Stimulated activated CD4-positive, alpha-beta T cell treated with anti-CD3 and anti-CD28 coated beads, Interleukin-15, amount 100 ng/mL, for 1 hour (primary cell): ENCODE results near the gene ZFYVE26.

ENCODE experiments used
- DNase-seq, 2 donors: peaks; one replicate each; pipeline ENCODE4 v3.0.0-alpha.2; 2020; ENCODE audit warnings: low read depth in 1 of 2, low spot score in 1 of 2

The ZFYVE26 gene

DNA sequence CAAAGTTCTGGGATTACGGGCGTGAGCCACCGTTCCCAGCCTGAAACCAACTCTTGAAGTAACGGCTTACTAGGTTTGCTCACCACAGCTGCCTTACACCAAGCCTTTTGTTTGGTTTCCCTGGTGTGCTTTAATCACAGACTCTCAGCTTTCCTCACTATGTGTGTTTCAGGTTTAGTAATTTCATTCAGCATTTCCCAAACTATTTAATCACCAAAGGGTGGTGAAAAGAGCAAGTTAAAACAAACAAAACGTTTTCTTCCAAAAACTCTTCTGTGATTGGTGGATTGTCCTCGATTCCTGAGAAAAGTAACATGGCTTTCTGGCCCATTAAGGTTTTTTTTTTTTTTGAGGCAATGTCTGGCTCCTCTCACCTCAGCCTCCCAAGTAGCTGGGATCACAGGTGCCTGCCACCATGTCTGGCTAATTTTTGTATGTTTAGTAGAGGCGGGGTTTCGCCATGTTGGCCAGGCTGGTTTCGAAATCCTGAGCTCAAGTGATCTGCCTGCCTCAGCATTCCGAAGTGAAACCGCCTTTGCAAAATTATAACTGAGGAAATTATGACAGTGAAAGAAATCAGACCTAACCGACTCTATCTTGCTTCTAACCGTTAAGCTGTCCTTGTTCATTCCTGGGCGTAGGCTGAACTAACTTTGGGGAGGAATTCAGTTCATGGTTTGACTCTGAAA lies 1.5 kb upstream of the ZFYVE26 start:
- DNase-seq: no peak

DNA sequence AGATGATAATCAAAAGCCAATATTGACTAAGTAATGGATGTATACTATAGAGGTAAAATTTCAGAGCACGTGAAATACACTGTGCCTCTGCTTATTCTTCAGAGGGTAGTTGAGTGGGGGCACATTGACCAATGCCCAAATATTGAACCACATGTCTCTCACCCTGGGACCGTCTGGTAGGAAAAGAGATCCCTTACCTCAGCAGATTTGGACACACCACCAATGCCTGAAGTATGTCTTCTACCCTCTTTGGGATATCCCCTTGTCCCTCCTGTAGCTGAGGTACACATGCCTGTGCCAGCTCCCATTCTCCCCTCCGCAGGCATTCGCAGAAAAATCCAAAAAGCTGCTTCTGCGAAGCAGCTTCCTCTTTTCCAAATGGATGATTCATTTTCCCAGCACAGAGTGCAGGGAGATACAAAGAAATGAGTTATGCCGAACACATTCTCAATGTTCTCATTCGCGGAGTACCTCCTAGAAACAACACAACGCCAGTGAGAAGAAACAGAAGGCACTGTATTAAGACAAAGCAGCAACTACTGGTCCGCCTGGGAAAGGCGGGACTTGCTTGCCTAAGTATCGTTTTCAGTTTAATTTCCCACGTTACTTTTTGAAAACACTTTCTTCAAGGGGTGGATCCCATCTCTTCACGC lies 691 bp downstream of the ZFYVE26 start:
- DNase-seq: no peak

DNA sequence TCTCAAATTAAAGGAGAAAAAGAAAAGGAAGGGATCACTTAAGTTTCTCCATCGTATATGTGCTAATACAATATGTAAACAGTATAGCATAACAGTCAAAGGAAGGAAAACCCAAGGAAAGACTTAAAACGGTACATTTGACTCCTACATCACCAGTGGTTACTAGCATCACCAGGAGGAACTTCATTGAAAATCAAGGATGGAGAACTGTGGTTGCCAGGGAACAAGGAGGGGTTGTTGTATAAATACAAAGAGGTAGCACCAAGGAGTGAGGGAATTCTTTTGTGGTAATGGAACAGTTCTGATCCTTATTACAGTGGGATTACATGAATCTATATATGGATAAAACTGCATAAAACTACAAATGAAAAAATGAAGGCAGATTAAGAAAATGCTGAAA lies 1.6 kb downstream of the ZFYVE26 start:
- no peak for DNase-seq

DNA sequence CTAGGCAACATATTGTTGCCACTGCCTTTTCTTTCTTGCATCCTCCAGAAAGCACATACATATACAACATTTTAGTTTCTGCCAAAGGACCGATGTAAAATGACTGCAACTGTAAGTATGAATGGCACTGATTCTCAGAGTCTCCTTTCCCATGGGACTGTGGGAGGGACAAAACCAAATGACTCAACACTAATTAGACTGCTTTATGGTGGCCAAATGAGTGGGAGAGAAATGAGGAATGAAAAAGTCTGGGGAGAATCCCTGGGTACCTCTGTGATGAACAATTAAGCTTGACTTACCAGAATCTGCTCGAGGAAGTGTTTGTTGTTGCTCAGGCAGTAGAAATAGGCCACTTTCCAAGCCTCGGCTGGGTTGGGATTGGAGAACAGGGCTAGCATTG lies 10.1 kb downstream of the ZFYVE26 start:
- DNase-seq: no peak

DNA sequence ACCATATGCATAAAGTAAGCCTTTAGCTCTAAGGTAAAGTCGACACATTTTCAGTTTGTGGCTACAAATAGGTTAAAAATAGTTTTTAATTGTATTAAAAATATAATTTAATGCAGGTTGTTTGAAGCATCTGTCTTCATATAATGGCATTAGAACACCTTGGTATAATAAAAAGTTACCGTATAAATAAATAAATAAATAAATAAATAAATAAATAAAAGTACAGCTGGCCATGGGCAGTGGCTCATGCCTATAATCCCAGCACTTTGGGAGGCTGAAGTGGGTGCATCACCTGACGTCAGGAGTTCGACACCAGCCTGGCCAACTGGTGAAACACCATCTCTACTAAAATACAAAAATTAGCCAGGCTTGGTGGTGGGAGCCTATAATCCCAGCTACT lies 15.6 kb downstream of the ZFYVE26 start:
- DNase-seq: no peak

DNA sequence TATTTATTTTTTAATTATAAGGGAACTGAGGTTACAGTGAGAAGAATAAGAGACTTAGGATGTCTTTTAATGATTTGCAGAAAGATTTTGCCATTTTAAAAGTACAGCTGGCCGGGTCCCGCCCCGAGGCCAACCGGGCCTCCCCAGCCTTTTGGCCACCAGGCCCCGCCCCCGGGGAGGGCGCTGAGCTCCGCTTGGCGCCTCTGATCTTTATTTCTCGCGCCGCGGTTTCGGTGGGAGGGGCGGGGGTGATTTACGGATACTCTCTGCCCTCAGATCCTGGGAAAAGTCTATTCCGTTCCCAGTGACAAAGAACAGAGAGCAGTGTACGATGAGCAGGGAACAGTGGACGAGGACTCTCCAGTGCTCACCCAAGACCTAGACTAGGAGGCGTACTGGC lies 17.7 kb downstream of the ZFYVE26 start:
- no peak for DNase-seq

DNA sequence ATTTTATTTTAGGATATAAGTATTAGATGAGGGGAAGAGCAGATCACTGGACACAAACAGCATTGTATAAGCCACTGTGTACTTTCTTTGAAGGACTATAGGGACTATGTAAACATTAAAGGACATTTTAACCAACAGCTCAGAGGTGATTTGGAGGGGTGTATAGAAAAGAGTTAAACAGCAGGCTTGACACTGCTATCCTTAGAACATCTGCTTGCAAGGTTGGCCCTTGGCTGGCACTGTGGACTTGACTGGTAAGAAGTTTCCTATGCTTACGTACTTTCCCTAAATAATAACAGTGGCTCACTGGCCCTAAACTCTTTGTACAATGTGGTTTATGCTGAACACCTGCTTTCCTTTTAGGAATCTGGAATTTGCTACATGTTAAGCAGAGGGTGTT lies 28.7 kb downstream of the ZFYVE26 start:
- DNase-seq: no peak

DNA sequence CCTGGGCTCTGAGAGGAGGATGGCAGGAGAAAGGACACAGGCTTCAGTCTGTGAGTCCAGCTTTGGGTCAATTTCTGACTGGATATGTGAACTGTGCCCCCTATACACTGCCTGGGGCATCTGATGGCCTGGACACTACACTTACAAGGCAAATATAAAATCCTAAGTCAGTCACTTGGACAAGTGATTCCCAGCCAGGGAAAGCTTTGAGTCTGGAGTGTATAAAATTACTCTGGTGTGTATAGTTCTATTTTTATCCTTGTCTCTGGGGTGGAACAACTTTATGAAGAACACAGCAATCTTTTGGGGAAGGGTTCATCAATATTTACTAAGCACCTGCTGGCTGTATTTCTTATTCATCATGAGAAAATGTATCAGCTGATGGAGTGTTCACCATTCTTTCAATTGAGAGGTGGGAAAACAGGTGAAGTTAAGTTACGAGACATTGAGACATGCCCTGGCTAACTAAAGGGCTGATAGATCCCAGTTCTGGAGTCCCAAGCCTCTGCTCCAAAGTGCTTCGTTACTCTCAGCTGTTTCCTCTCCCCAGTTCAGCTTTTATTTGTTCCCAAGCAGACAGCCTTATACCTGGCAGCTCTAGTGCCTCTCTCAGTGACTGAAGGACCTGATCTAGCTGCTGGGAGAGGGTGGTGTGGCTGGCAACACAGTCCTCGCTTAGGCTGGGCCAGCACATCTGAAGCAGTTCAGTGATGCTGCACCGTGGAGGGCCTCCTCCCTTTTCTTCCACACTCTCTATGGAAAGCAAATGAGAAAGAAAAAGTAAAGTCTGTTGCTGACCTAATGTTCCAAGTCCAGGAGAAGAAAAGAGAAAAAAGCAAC lies 30.9 kb downstream of the ZFYVE26 start:
- DNase-seq: no peak

DNA sequence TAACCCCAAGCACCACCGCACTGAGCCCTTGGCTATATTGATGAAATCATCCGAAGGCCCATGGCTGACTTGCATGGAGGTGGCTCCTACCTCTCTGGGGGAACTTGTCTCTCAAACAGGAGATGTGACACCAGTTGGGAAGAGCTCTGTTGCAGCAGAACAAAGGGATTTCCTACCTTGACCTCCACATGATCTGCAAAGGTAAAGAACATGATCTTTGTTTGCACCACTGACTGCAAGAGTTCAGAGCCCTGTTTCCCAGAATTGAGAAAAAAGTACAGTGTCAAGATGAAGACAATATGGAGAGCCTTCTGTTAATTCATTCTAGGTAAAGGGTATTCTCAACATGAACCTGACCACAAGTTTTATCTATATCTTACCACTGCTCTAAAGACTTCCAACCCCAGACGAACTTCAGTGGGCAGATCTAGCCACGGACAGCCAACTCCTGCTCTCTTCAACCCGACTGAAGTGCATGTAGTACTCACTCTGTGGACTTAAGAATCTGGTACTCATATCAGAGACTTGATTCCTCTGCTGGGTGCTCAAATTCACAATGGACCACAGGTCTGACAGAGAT lies 32.1 kb downstream of the ZFYVE26 start:
- DNase-seq: no peak

DNA sequence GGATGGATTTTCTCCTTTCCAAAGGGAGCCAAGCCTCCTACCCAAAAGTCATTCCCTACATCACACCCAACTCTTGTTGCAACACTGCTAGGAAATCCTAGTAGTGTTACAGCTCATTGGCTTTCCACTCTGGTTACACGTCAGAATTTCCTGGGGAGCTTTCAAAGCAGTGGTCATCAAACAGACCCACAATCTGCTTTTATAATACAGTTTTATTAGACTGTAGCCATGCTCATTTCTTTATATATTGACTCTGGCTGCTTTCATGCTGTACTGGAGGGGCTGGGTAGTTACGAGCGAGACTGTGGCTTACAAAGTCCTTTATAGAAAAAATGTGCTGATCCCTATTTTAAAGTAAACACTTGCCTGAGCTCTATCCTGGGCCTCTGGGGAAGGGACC lies 34.3 kb downstream of the ZFYVE26 start:
- no peak for DNase-seq

DNA sequence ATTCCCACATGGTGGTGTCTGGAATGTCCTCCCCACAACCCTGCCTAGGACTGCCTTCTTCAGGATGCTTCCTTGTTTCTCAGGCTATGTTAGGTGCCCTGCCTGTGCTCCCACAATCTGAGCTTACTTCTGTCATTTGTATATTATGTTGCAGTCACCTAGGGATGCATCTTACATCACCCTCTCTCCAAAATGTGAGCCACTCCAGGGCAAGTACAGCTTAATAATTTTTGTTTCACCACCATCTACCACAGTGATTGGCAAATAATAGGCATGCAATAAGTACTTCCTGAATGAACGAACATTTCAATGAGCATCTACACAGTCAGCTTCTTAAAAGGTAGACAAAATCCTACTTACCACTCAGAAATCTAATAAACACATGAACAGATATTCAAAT lies 37.6 kb downstream of the ZFYVE26 start:
- DNase-seq: no peak

DNA sequence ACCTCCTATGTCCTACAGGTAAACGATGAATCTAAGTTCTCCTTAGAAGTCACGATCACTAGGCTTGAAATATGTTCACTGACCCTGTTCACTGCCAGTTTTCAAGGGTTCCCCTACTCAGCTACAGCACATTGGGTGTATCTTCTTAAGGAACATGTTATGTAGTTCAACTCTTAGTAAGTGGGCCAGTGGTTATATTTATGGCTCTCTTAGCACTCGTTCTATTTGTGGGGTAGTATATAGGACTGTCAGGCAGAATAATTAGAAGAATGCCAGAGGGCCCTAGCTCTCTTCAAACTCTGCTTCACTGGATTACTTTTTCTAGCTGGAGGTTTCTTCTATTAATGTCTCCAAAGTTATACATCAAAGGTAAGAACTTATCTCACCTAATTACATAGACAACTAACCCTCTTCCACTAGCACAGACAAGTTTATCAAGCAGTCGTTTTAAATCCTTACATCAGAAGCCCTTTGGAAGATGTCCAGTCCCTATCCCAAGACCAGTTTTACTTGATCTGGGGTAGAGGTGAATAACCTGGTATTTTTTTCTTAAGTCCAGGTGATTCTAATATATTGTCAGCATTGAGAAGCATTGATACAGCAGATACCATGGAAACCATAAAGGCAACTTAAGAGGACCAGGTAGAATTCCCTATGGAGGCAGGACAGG lies 39.6 kb downstream of the ZFYVE26 start:
- DNase-seq: no peak

DNA sequence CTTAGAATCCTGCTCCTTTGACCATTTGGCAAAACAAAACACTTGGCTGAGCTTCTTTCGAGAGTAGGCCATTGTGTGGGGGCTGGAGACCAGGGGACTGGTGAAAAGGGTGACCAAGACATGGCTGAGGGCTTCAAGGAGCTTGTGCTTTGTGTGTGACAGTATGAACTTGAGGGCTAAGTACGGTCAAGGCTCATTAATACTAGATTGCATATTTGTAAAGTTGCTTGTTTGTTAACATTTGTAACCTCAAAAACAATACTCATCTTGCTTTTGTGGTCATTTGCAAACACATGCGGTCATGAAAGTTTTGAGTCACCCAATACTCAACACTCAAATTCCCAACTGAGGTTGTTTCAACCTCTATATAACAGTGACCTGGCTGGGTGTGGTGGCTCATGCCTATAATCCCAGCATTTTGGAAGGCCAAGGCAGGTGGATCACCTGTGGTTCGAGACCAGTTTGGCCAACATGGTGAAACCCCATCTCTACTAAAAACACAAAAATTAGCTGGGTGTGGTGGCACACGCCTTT lies 42.5 kb downstream of the ZFYVE26 start:
- DNase-seq: no peak

DNA sequence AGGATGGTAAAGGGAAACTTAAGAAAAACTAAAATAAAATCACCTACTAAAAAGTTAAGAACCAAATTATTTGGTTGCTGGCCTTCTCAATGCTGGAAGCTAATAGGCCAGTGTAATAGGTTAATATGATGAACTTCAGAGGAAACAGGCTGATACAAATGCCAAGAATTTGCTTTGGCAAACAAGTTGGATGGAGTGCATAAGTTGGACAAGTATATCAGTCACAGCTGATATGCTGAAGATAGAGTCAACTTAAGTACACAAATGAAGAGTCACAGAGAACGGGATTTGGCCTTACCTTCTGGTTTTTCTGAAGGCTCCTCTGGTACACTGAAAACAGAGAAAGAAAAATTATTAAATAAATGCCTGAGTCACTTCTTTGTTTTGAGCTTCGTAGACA lies 48.2 kb downstream of the ZFYVE26 start:
- DNase-seq: no peak

DNA sequence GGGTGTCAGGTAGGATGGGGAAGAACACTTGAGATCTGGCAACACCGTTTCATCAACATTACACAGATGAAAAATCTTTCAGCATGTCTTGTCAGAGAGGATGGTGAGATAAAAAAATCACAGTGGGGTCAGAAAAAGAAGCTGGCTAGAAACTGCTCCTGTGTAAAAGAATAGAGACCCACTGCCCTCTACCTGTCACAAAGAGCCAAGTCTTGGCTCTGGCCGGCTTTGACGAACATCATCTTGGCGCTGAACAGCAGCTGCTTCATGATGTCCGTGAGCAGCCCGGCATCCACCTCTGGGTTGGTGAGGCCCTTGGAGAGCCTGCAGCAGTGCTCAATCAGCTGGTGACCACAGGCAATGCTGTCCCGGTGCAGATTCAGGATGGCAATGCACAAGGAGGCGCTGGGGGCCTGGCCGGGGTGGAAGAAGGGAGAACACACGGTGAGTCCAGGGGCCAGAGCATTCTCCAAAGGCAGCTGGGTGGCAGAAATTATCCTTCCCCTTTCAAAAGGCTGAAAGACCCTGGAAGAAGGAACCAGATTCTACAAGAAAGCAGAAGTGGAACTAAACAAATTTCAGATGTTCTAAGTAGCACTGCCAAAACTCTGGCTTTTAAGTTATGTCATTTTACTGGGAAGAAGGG lies 50.2 kb downstream of the ZFYVE26 start:
- no peak for DNase-seq

DNA sequence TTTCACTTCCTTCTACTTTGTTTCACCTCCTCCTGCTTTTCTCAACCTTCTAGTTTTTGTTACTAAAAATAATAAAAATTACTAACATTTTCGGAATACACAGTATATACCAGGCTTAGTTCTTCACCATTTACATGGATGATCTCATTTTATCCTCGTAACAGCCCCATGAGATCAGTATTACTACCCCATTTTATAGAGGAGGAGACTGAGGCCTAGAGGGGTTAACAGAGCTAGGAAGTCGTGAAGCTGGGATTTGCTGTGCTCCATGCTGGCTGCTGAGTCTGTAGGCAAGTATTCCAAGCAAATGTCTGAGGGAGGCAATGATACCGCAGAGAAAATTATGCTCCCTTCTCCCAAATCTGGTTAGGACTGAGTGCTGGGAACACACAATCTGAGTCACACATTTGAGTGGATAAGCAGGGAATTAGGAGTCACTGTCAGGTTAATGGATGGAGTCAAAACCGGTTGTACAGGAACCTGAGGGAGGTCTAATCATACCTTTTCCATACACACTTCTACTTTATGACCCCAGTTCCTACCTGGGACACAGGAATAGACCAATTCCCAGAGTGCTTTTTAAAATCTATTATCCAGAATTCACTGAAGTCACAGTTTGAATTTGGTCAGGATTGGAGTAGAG lies 51.1 kb downstream of the ZFYVE26 start:
- no peak for DNase-seq

DNA sequence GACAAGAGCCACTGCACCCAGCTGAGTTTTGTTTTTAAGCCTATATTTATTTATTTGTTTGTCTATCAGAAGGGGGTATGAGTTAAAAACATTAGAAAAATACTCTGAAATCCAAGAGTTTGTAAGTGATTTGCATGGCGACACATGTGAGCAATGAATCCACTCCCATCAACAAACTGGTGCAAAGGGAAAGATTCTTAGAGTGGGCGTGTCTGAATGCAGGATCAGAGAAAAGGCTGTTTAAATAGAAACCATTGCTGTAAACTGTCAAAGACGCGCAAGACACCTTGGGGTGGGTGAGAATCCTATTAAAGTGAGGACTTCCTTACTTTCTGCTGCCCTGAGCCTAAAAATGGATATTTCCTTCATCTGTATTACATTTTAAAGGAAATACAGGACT lies 51.9 kb downstream of the ZFYVE26 start:
- no peak for DNase-seq

DNA sequence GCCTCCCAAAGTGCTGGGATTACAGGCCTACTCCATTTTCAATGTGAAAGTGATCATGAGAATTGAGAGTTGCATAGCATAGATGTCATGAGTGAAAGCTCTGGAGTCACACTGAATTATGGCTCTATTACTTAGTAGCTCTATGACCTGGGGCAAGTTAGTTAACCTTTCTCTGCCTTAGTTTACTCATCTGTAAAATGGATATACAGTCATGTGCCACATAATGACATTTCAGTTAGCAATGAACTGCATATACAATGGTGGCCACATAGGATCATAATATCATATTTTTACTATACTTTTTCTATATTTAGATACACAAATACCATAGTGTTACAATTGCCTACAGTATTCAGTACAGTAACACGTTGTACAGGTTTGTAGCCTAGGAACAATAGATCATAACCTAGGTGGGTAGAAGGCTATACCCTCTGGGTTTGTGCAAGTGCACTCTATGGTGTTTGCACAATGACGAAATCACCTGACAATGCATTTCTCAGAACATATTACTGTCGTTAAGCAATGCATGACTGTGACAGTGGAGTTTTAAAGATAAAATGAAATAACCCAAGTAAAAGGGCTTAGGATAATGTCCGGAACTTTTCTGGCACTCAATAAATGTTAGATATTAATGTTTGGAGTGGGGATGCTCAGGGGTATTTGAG lies 53.1 kb downstream of the ZFYVE26 start:
- DNase-seq: no peak

DNA sequence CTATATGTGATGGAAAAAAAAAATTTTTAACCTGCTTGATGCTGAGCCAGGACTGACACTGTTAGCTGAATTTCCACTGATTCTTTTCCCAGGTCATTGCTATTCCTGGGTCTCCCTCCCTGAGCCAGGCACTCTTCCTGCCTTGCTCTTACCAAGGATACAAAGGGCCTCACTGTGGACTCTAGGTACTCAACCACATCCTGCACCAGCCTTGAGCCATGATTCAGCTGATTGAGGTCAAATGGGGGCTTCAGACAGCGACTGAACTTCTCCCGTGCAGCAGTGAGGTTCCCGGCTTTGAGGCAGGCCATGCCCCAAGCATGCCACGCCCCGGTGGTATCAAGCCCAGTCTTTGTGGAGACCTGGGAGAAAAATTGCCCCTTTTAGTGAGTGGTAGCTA lies 54.3 kb downstream of the ZFYVE26 start:
- no peak for DNase-seq

DNA sequence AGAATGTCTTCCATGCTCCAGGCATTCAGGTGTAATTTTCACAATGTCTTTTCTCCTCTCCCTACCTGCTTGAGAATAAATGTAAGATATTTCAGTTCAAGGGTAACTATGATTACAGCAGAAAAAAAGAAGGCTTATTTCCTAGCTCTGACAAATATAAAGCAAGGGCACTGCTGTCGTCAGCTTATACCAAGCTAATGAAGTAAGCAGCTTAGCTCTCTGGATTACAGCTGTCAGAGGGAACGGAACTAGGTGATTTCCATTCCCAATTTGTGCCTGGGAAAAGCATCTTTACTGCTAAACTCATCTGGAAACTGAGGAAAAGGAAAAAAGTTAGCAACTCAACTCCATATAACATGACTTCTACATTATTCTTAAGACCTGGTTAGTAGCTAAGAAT lies 56.5 kb downstream of the ZFYVE26 start:
- DNase-seq: no peak
